A549 (cell line): ENCODE results near the gene ITPRIP. TPM values are rescaled to one million over a fixed set of nuclear protein-coding genes. Genes with fewer than 3 reads are reported as not detected.

Experiments
- ATAC-seq, 2 experiments: fragments of 200-7000 bp in 1 of 2; fragments of >200 bp in 1 of 2; cut with Nextera tagmentation in 1 of 2; cut with Tn5 transposase in 1 of 2; 3 replicates each; pipeline versions ENCODE4 v1.8.0 to v1.9.1; 2018 to 2020; ENCODE audit warnings: mild to moderate bottlenecking in 1 of 2, moderate library complexity in 1 of 2
- CTCF ChIA-PET: fragments of 300-600 bp; sonication (Branson Sonifier 250); formaldehyde crosslinking; extraction: SDS; loops from one replicate; lab custom pipeline; 2021; ENCODE audit warnings: antibody characterized with exemption, inconsistent platforms; lab: Yijun Ruan, JAX
- POLR2A ChIA-PET: fragments of 350-600 bp; formaldehyde crosslinking; extraction: SDS; loops from one replicate; lab custom pipeline; 2021; ENCODE audit warnings: antibody characterized with exemption, inconsistent platforms; lab: Yijun Ruan, JAX
- DNase-seq, 2 experiments: peaks; one replicate each; pipeline versions ENCODE4 v3.0.0 to v3.0.0-alpha.2; 2011 to 2016; ENCODE audit warnings: low read depth in 1 of 2, low spot score in 1 of 2
- FAIRE-seq: peaks from 2 replicates; lab custom pipeline; 2011; peaks lifted over from hg19 to GRCh38; lab: Jason Lieb, UNC
- H3K27ac ChIP-seq, 2 experiments: fragments of >200 bp; sonication (Bioruptor Twin); formaldehyde crosslinking; 3 replicates each; pipeline ENCODE4 v1.5.1; 2016 to 2017
- H3K4me1 ChIP-seq: fragments of >200 bp; sonication (Bioruptor Twin); formaldehyde crosslinking; 3 replicates; pipeline ENCODE4 v1.6.1; 2016
- H3K4me2 ChIP-seq: fragments of >200 bp; sonication (Bioruptor Twin); formaldehyde crosslinking; 3 replicates; pipeline ENCODE4 v1.6.1; 2016
- H3K4me3 ChIP-seq: fragments of >200 bp; sonication (Bioruptor Twin); formaldehyde crosslinking; 3 replicates; pipeline ENCODE4 v1.5.1; 2016
- H3K9me3 ChIP-seq: fragments of >200 bp; sonication (Bioruptor Twin); formaldehyde crosslinking; 3 replicates; pipeline ENCODE4 v1.6.1; 2016
- ATOH8 ChIP-seq: fragments of 250-450 bp; sonication (Bioruptor Pico); IDR thresholded peaks from 2 replicates; pipeline ENCODE4 v1.5.0; 2020; ENCODE audit warnings: low read depth, mild to moderate bottlenecking, moderate library complexity
- CEBPB ChIP-seq, 2 experiments: fragments of >200 bp in 1 of 2; sonication (Bioruptor Twin) in 1 of 2; formaldehyde crosslinking in 1 of 2; IDR thresholded peaks; 2 replicates each; pipeline ENCODE4 v1.6.1; 2012 to 2016
- E2F6 ChIP-seq: IDR thresholded peaks from 2 replicates; pipeline ENCODE4 v1.6.1; 2012; ENCODE audit warnings: low read depth, borderline replicate concordance
- EP300 ChIP-seq, 2 experiments: fragments of >200 bp; sonication (Bioruptor Twin); formaldehyde crosslinking; IDR thresholded peaks; 2 replicates in 1 of 2; 3 replicates in 1 of 2; pipeline ENCODE4 v1.6.1; 2016 to 2017
- GATA3 ChIP-seq: IDR thresholded peaks from 2 replicates; pipeline ENCODE4 v1.6.1; 2012; ENCODE audit warnings: borderline replicate concordance
- HDAC2 ChIP-seq: fragments of 200-600 bp; sonication (generic); IDR thresholded peaks from 2 replicates; pipeline ENCODE4 v1.6.1; 2016
- HEYL ChIP-seq: fragments of 250-450 bp; sonication (Bioruptor Pico); IDR thresholded peaks from 2 replicates; pipeline ENCODE4 v1.8.0; 2021; ENCODE audit warnings: mild to moderate bottlenecking, moderate library complexity
- HOXB13 ChIP-seq: fragments of 250-450 bp; sonication (Bioruptor Pico); IDR thresholded peaks from 2 replicates; pipeline ENCODE4 v1.5.0; 2020; ENCODE audit warnings: low read depth, mild to moderate bottlenecking, moderate library complexity
- HOXB5 ChIP-seq: fragments of 250-450 bp; sonication (Bioruptor Pico); IDR thresholded peaks from 2 replicates; pipeline ENCODE4 v1.5.0; 2020; ENCODE audit warnings: mild to moderate bottlenecking, moderate library complexity
- KDM1A ChIP-seq: fragments of 200-600 bp; sonication (generic); IDR thresholded peaks from 2 replicates; pipeline ENCODE4 v1.6.1; 2016; ENCODE audit warnings: low read depth, mild to moderate bottlenecking
- MYC ChIP-seq: IDR thresholded peaks from 2 replicates; pipeline ENCODE4 v1.6.1; 2012; ENCODE audit warnings: mild to moderate bottlenecking, inconsistent platforms, low read length, improper control_type of control experiment, borderline replicate concordance
- PHF8 ChIP-seq: fragments of 200-600 bp; sonication (generic); IDR thresholded peaks from 2 replicates; pipeline ENCODE4 v1.6.1; 2016; ENCODE audit warnings: low read depth, mild to moderate bottlenecking, antibody characterized with exemption, moderate library complexity, borderline replicate concordance
- POLR2AphosphoS2 ChIP-seq: conservative IDR thresholded peaks from 2 replicates; pipeline ENCODE4 v1.6.1; 2012; ENCODE audit warnings: low read length, improper control_type of control experiment, inconsistent platforms
- REST ChIP-seq: fragments of 200-600 bp; sonication (generic); IDR thresholded peaks from 2 replicates; pipeline ENCODE4 v1.6.1; 2016; ENCODE audit warnings: antibody characterized with exemption, mild to moderate bottlenecking, moderate library complexity
- WGBS: methylation state at CpG from one replicate; pipeline ENCODE4 v1.1.6; 2017; ENCODE audit errors: missing lambda C conversion rate; 5-methylcytosine and 5-hydroxymethylcytosine counted together
- polyA plus RNA-seq, 4 experiments: library from polyadenylated mRNA; depleted of rRNA in 3 of 4; stranded (reverse); fragments of >200 nt; fragmentation: RNase III in 1 of 4; extraction: RNeasy Plus Mini Kit Qiagen cat#74134 plus additional on column Dnase treatment in 1 of 4; gene quantifications; 2 replicates in 3 of 4; 3 replicates in 1 of 4; pipeline ENCODE4 v1.2.3, GENCODE V29; 2011 to 2017
- TF ChIP-seq, protein P1 (sequence below): fragments of >200 bp; sonication (Bioruptor Twin); formaldehyde crosslinking; IDR thresholded peaks from 2 replicates; pipeline ENCODE4 v1.6.1; 2016

ITPRIP gene
- polyA plus RNA-seq, 2 of the 4 experiments (the other 2 are of a cell fraction) = 14.8 to 21.0 TPM

DNA sequence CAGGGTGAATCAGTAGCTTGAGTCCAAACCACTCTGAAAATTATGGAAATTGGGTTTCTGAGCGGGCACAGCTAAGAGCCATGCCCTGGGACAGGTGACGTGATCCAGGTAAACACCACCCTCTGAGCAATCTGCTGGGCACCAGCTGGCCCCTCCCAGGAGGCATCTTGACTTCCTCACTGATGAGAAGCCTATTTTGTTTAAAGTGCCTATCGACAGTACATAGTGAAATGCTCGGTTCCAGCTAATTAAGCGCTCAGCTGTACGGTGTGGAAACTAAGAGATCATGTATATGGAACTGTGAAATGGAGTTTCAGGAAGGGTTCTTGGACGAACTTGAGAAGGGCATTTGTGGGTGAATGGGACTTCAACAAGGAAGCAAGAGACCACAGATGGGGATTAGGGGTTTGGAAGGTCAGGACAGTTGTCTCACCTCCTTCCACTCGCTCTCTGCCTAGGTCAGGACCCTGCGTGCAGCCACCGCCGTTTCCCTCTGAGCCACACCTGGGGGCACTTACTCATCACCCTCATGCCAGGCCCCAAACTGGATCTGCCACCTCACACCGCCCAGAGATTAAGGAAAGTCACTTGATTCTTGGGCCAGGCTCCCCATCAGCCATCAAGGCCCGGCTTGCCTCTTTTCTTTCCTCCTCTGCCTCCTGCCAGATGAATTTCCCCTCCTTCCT, 3.2 kb downstream of the ITPRIP start:
- DNase-seq = no peak
- H3K4me3 ChIP-seq = no peak overlapping the region
- no peak for FAIRE-seq
- H3K4me1 ChIP-seq = peaks cover 65% of the 10 kb centered on the region
- ChIA-PET POLR2A (no interaction called here), CTCF (interaction anchor here (1.1 to 7.4 kb wide), 8 partner anchors 11 to 45 kb away, joined by 3 to 67 read pairs (median 6); partner anchors contain the start of gene CFAP58)
- no peaks in the 10 kb centered on the region for H3K9me3 ChIP-seq
- peak overlapping the region in 1 of 2 experiments; percentile 93; a peak in 3 of 6 replicates for H3K27ac ChIP-seq
- 92% methylated on average over 13 of the region's 13 CpGs for WGBS
- TF ChIP-seq PHF8 (no peak), REST (no peak), HEYL (CRISPR knock-in tag) (no peak), EP300 (IDR thresholded peaks at IDR 0.05) (no peak), HOXB13 (CRISPR knock-in tag) (no peak), HDAC2 (no peak), ATOH8 (CRISPR knock-in tag) (no peak), CEBPB (IDR thresholded peaks at IDR 0.05) (no peak), POLR2AphosphoS2 (no peak), GATA3 (no peak)
- TF ChIP-seq, protein P1, sequence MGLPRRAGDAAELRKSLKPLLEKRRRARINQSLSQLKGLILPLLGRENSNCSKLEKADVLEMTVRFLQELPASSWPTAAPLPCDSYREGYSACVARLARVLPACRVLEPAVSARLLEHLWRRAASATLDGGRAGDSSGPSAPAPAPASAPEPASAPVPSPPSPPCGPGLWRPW = no peak
- no peak for ATAC-seq
- H3K4me2 ChIP-seq = peak overlapping the region; percentile 88

DNA sequence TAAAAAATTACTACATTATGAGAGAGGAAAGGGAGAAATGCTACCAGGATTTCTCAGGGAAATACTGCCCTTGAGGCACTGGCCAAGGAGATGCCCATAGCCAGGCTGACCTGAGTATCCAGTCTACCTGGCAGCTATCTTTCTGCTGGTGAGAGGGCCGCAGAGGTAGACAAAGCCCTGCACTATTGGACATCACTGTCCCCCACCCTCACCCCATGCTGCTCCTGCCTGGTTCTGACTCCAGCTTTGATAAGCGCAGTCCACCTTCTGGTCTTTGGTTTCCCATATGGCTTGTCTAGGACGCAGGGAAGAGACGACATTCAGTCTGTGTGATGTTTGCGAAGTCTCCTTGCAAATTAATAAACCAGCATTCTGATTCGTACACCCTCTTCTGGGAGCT, 3.7 kb downstream of the ITPRIP start:
- Histone ChIP-seq H3K4me3 (no peak overlapping the region), H3K4me2 (no peak overlapping the region), H3K27ac (peak overlapping the region in 1 of 2 experiments; percentile 93; a peak in 1 of 6 replicates), H3K4me1 (peaks cover 65% of the 10 kb centered on the region), H3K9me3 (no peaks in the 10 kb centered on the region)
- ChIA-PET POLR2A (no interaction called here), CTCF (interaction anchor here (1.1 to 7.4 kb wide), 6 partner anchors 12 to 45 kb away, joined by 3 to 67 read pairs (median 6); no protein-coding TSS in a partner anchor)
- 98% methylated on average over 6 of the region's 6 CpGs for WGBS
- TF ChIP-seq KDM1A (no peak), MYC (no peak), E2F6 (no peak), HOXB5 (CRISPR knock-in tag) (no peak), GATA3 (no peak), ATOH8 (CRISPR knock-in tag) (no peak)
- DNase-seq (no peak), ATAC-seq (no peak), FAIRE-seq (no peak)
